ENCODE results near the gene HSPG2. TPM values are rescaled to one million over a fixed set of nuclear protein-coding genes. Genes with fewer than 3 reads are reported as not detected.

HSPG2 gene
- total RNA-seq, 2 experiments from 2014 or later = 1.6 to 4.7 TPM

GRCh38 chr1:21898326-21899200 is 38.5 kb downstream of the HSPG2 start:
- DNase-seq (ENCODE audit: low spot score) = no peak
- no TSS peak for BruUV-seq (replicated peaks)
- H3K4me3 ChIP-seq (ENCODE audit: low read depth, low read length, poor library complexity, severe bottlenecking) = no peak overlapping the region
- intact Hi-C loops (cut with micrococcal nuclease; ENCODE audit: unreplicated experiment) = no loop called here
- no peak overlapping the region for H3K4me2 ChIP-seq (ENCODE audit: low read length)
- no peak overlapping the region for H3K27ac ChIP-seq (ENCODE audit: low read depth, low read length, poor library complexity, severe bottlenecking)
- no peaks in the 10 kb centered on the region for H3K36me3 ChIP-seq (ENCODE audit: insufficient read depth, low read length)
- no peaks in the 10 kb centered on the region for H3K9me3 ChIP-seq (ENCODE audit: low read length)
- no peak overlapping the region for H2AFZ ChIP-seq (ENCODE audit: low read length)
- H3K9me2 ChIP-seq (ENCODE audit: insufficient read depth, low read length) = no peaks in the 10 kb centered on the region
- ChIA-PET POLR2A (no interaction called here), CTCF (ENCODE audit: unreplicated experiment) (no interaction called here)
- H4K20me1 ChIP-seq (ENCODE audit: insufficient read depth, low read length) = no peaks in the 10 kb centered on the region
- TF ChIP-seq CTCF (conservative IDR thresholded peaks at IDR 0.05; ENCODE audit: low read length) (no peak), EZH2phosphoT487 (IDR thresholded peaks at IDR 0.05; ENCODE audit: borderline replicate concordance, low read depth, low read length) (no peak)
- H3K4me1 ChIP-seq (ENCODE audit: insufficient read depth, low read length, poor library complexity, severe bottlenecking) = no peaks in the 10 kb centered on the region
- no peaks in the 10 kb centered on the region for H3K79me2 ChIP-seq (ENCODE audit: insufficient read depth, low read depth, low read length)

DNA sequence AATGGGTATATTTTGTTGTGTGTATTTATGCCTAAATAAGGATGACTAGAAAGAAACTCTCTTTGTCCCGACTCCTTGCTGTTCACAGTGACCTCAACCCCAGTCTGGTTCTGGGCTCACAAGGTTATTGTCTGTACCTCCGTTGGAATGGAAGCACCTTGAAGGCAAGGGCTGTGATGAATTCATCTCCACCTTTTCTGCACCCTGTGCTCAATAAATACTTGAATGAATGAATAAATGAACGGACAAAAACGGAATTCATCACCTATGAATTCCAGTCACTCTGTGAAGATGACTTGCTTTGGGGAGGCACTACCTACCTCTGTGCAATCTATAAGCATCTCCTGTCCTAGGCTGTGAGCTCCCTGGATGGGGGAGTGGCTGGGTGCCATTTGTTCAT is 39.3 kb downstream of the HSPG2 start:
- no peak overlapping the region for H3K4me3 ChIP-seq (ENCODE audit: low read depth, low read length, poor library complexity, severe bottlenecking)
- no peaks in the 10 kb centered on the region for H3K4me1 ChIP-seq (ENCODE audit: insufficient read depth, low read length, poor library complexity, severe bottlenecking)
- no peak for DNase-seq (ENCODE audit: low spot score)
- POLR2A ChIA-PET = no interaction called here
- TF ChIP-seq CTCF (conservative IDR thresholded peaks at IDR 0.05; ENCODE audit: low read length) (no peak), EZH2phosphoT487 (IDR thresholded peaks at IDR 0.05; ENCODE audit: borderline replicate concordance, low read depth, low read length) (no peak)
- H3K9me3 ChIP-seq (ENCODE audit: low read length) = no peaks in the 10 kb centered on the region
- H3K4me2 ChIP-seq (ENCODE audit: low read length) = no peak overlapping the region
- H4K20me1 ChIP-seq (ENCODE audit: insufficient read depth, low read length) = no peaks in the 10 kb centered on the region
- CTCF ChIA-PET (ENCODE audit: unreplicated experiment) = no interaction called here
- no peaks in the 10 kb centered on the region for H3K36me3 ChIP-seq (ENCODE audit: insufficient read depth, low read length)
- H2AFZ ChIP-seq (ENCODE audit: low read length) = no peak overlapping the region
- no peaks in the 10 kb centered on the region for H3K9me2 ChIP-seq (ENCODE audit: insufficient read depth, low read length)
- no peaks in the 10 kb centered on the region for H3K79me2 ChIP-seq (ENCODE audit: insufficient read depth, low read depth, low read length)
- intact Hi-C loops (cut with micrococcal nuclease; ENCODE audit: unreplicated experiment) = no loop called here
- no TSS peak for BruUV-seq (replicated peaks)
- H3K27ac ChIP-seq (ENCODE audit: low read depth, low read length, poor library complexity, severe bottlenecking) = no peak overlapping the region
